HepG2 (cell line): Measurements from ENCODE around the gene WDR7. TPM values are rescaled to one million over a fixed set of nuclear protein-coding genes. Genes with fewer than 3 reads are reported as not detected.

Source experiments
- ATAC-seq: fragments of 200-7000 bp; cut with Tn5 transposase; 3 replicates; pipeline ENCODE4 v1.9.1; 2020; ENCODE audit warnings: mild to moderate bottlenecking, moderate library complexity
- BruUV-seq: library from RNA; stranded (reverse); fragments of 400-500 nt; replicated peaks from 2 replicates; lab custom pipeline; 2021; lab: Mats Ljungman, UMichigan
- CTCF ChIA-PET: fragments of 300-600 bp; formaldehyde crosslinking; extraction: SDS; loops from one replicate; lab custom pipeline; 2021; ENCODE audit warnings: low total read pairs, inconsistent platforms, low intra/inter-chr PET ratio; lab: Yijun Ruan, JAX
- POLR2A ChIA-PET: fragments of 350-600 bp; sonication (Branson Sonifier 250); formaldehyde crosslinking; loops from one replicate; lab custom pipeline; 2020; ENCODE audit warnings: antibody characterized with exemption, inconsistent platforms; lab: Yijun Ruan, JAX
- DNase-seq: peaks from one replicate; pipeline ENCODE4 v3.0.0-alpha.2; 2015; ENCODE audit warnings: low spot score
- FAIRE-seq: peaks from 3 replicates; lab custom pipeline; 2011; peaks lifted over from hg19 to GRCh38; lab: Jason Lieb, UNC
- H2AFZ ChIP-seq: one replicate; pipeline ENCODE4 v1.6.1; 2011; ENCODE audit warnings: low read length, inconsistent platforms
- H3K27ac ChIP-seq: fragments of 300-600 bp; 3 replicates; pipeline ENCODE4 v1.8.0; 2011; ENCODE audit warnings: mixed run types, mild to moderate bottlenecking, mixed read lengths, low read length, inconsistent platforms; ENCODE audit not compliant: insufficient read depth; ENCODE audit errors: extremely low read length
- H3K27me3 ChIP-seq, 2 experiments: fragments of 200-600 bp in 1 of 2; 2 replicates in 1 of 2; 3 replicates in 1 of 2; pipeline versions ENCODE4 v1.6.0 to v1.8.0; 2011; ENCODE audit warnings: low read length in 2 of 2, mild to moderate bottlenecking in 2 of 2, moderate library complexity in 2 of 2, inconsistent platforms in 1 of 2; ENCODE audit not compliant: insufficient read depth in 2 of 2, control insufficient read depth in 1 of 2
- H3K36me3 ChIP-seq, 2 experiments: fragments of 200-600 bp in 1 of 2; replicated peaks in 1 of 2; 2 replicates in 1 of 2; 3 replicates in 1 of 2; pipeline versions ENCODE4 v1.5.1 to v1.8.0; 2011; ENCODE audit warnings: low read length in 2 of 2, inconsistent platforms in 1 of 2; ENCODE audit not compliant: insufficient read depth in 2 of 2, control insufficient read depth in 1 of 2
- H3K4me1 ChIP-seq: 2 replicates; pipeline ENCODE4 v1.5.1; 2012; ENCODE audit warnings: low read length, inconsistent platforms; ENCODE audit not compliant: insufficient read depth
- H3K4me2 ChIP-seq: 2 replicates; pipeline ENCODE4 v1.6.0; 2011; ENCODE audit warnings: low read depth, low read length, inconsistent platforms
- H3K4me3 ChIP-seq, 3 experiments: fragments of 200-600 bp in 1 of 3; sonication (generic), shearing (Covaris generic) in 1 of 3; replicated peaks in 1 of 3; 2 replicates each; pipeline ENCODE4 v1.5.1; 2011 to 2016; ENCODE audit warnings: low read length in 3 of 3, inconsistent platforms in 2 of 3, low read depth in 2 of 3, mild to moderate bottlenecking in 2 of 3, control low read depth in 1 of 3, mixed read lengths in 1 of 3; ENCODE audit not compliant: insufficient read depth in 1 of 3
- H3K79me2 ChIP-seq: one replicate; pipeline ENCODE4 v1.6.1; 2011; ENCODE audit warnings: low read length, inconsistent platforms; ENCODE audit not compliant: insufficient read depth
- H3K9ac ChIP-seq: 2 replicates; pipeline ENCODE4 v1.6.0; 2011; ENCODE audit warnings: mild to moderate bottlenecking, low read depth, low read length, inconsistent platforms; ENCODE audit not compliant: insufficient read depth
- H3K9me3 ChIP-seq: 2 replicates; pipeline ENCODE4 v1.5.1; 2012; ENCODE audit warnings: mild to moderate bottlenecking, low read length
- H4K20me1 ChIP-seq: 2 replicates; pipeline ENCODE4 v1.6.0; 2011; ENCODE audit warnings: inconsistent platforms, mild to moderate bottlenecking, low read length, moderate library complexity; ENCODE audit not compliant: insufficient read depth
- CBX1 ChIP-seq: IDR thresholded peaks from one replicate; pipeline ENCODE4 v1.6.1; 2016; ENCODE audit warnings: antibody characterized with exemption, low read depth
- CREB1 ChIP-seq, 2 experiments: fragments of 450-650 bp in 1 of 2; IDR thresholded peaks; 2 replicates each; pipeline ENCODE4 v1.6.1; 2016 to 2017; ENCODE audit warnings: control low read depth in 1 of 2, mild to moderate bottlenecking in 1 of 2, missing compliant biosample characterization in 1 of 2, missing genetic modification characterization in 1 of 2
- EED ChIP-seq: sonication (generic); formaldehyde crosslinking; IDR thresholded peaks from 2 replicates; pipeline ENCODE4 v1.5.0; 2020; ENCODE audit warnings: mild to moderate bottlenecking, missing genetic modification reagents
- FOXO1 ChIP-seq: sonication (generic); formaldehyde crosslinking; IDR thresholded peaks from 2 replicates; pipeline ENCODE4 v1.4.0; 2020; ENCODE audit warnings: missing genetic modification reagents
- GATA4 ChIP-seq: sonication (generic); IDR thresholded peaks from 2 replicates; pipeline ENCODE4 v1.6.1; 2016; ENCODE audit warnings: antibody characterized with exemption, low read depth, borderline replicate concordance
- KDM2A ChIP-seq: sonication (generic); formaldehyde crosslinking; IDR thresholded peaks from 2 replicates; pipeline ENCODE4 v1.4.0; 2020; ENCODE audit warnings: low read depth, missing genetic modification reagents, borderline replicate concordance
- NBN ChIP-seq: fragments of 450-650 bp; conservative IDR thresholded peaks from 2 replicates; pipeline ENCODE4 v1.6.1; 2017
- NCOA5 ChIP-seq: sonication (generic); formaldehyde crosslinking; IDR thresholded peaks from 2 replicates; pipeline ENCODE4 v1.4.0; 2020; ENCODE audit warnings: missing genetic modification reagents
- NFYC ChIP-seq: IDR thresholded peaks from 2 replicates; pipeline ENCODE4 v1.6.1; 2016; ENCODE audit warnings: missing genetic modification reagents, missing compliant biosample characterization
- SCMH1 ChIP-seq: sonication (generic); formaldehyde crosslinking; IDR thresholded peaks from 2 replicates; pipeline ENCODE4 v1.9.0; 2021; ENCODE audit warnings: missing genetic modification reagents, mild to moderate bottlenecking, borderline replicate concordance
- SKI ChIP-seq: fragments of 450-650 bp; IDR thresholded peaks from one replicate; pipeline ENCODE4 v1.6.1; 2018; ENCODE audit warnings: mild to moderate bottlenecking; ENCODE audit not compliant: partially characterized antibody
- ZBTB1 ChIP-seq: sonication (generic); formaldehyde crosslinking; IDR thresholded peaks from 2 replicates; pipeline ENCODE4 v1.4.0; 2020; ENCODE audit warnings: missing genetic modification reagents, borderline replicate concordance
- ZNF256 ChIP-seq: sonication (generic); formaldehyde crosslinking; conservative IDR thresholded peaks from 2 replicates; pipeline ENCODE4 v1.4.0; 2020; ENCODE audit warnings: missing genetic modification reagents
- WGBS: methylation state at CpG from one replicate; pipeline ENCODE4 v1.1.6; 2017; ENCODE audit warnings: low lambda C conversion rate; 5-methylcytosine and 5-hydroxymethylcytosine counted together
- in situ Hi-C: cut with HindIII; loops from 2 replicates; pipeline ENCODE4 v1.10.0; 2017; ENCODE audit warnings: low pct_unique_long_range_greater_than_20kb; ENCODE audit not compliant: extremely low pct_ligation_motif_present
- intact Hi-C: fragments of 100-400 bp; cut with micrococcal nuclease; formaldehyde crosslinking; loops from one replicate; pipeline ENCODE4 v1.10.0; 2022; ENCODE audit not compliant: unreplicated experiment
- polyA plus RNA-seq, 8 experiments: library from polyadenylated mRNA; depleted of rRNA in 3 of 8; stranded (reverse) in 7 of 8; unstranded in 1 of 8; fragments of >200 nt; fragmentation: Illumina TruSeq in 4 of 8; extraction: Trizol in 4 of 8; gene quantifications; 2 replicates each; pipeline versions ENCODE4 v1.2.1 to v1.2.3, GENCODE V29; 2011 to 2016; ENCODE audit warnings: low read depth in 4 of 8, missing spikeins in 1 of 8, mixed read lengths in 1 of 8; ENCODE audit not compliant: insufficient read depth in 1 of 8
- total RNA-seq, 5 experiments: library from RNA; depleted of rRNA; stranded (reverse); fragments of >200 nt; fragmentation: Illumina TruSeq; extraction: Trizol; gene quantifications; 2 replicates each; pipeline ENCODE4 v1.2.3, GENCODE V29; 2016; ENCODE audit warnings: low read depth in 1 of 5
- TF ChIP-seq, protein P1 (sequence below): IDR thresholded peaks from 2 replicates; pipeline ENCODE4 v1.6.1; 2016; ENCODE audit warnings: low read depth
- TF ChIP-seq, protein P2 (sequence below): sonication (generic); formaldehyde crosslinking; conservative IDR thresholded peaks from 2 replicates; pipeline ENCODE4 v1.4.0; 2020; ENCODE audit warnings: missing genetic modification reagents
- TF ChIP-seq, protein P3 (sequence below): sonication (generic); formaldehyde crosslinking; IDR thresholded peaks from 2 replicates; pipeline ENCODE4 v1.5.1; 2020; ENCODE audit warnings: mild to moderate bottlenecking, missing genetic modification reagents, moderate library complexity
- TF ChIP-seq, protein P4 (sequence below): IDR thresholded peaks from 2 replicates; pipeline ENCODE4 v1.6.1; 2016; ENCODE audit warnings: missing compliant biosample characterization, missing genetic modification reagents, borderline replicate concordance

Gene WDR7
- total and polyA plus RNA-seq, 2 of the 13 experiments (the other 11 are each of a cell fraction or from before 2014, with no cell fraction given): 2.0 to 7.8 TPM

DNA sequence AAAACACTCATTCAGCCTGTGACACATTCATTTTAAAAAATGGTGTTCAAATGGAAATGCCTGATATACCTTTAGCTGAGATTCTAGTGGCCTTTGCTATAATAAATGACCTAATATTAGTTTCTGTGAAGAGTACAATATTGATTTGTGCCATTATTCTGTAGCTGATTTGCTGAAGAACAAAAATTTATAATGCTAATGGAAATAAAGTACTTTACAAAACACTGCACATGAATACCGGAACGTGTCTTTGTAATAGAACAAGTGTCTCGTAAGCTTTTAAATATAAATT, 138.7 kb downstream of the WDR7 start:
- H2AFZ ChIP-seq: no peak overlapping the region
- CTCF ChIA-PET: interaction anchor here (1.2 kb wide), 1 partner anchor 648 kb away, joined by 5 read pairs; no protein-coding TSS in a partner anchor

More for the DNA sequence above, 138.7 kb downstream of the WDR7 start:
- Histone ChIP-seq H4K20me1 (no peaks in the 10 kb centered on the region), H3K4me1 (no peaks in the 10 kb centered on the region), H3K9me3 (no peaks in the 10 kb centered on the region), H3K4me2 (no peak overlapping the region), H3K9ac (no peak overlapping the region), H3K27ac (no peak overlapping the region), H3K4me3 (no peak overlapping the region), H3K27me3 (no peaks in the 10 kb centered on the region), H3K36me3 (no peaks in the 10 kb centered on the region), H3K79me2 (no peaks in the 10 kb centered on the region)
- TF ChIP-seq EED (no peak), CBX1 (no peak), CREB1 (IDR thresholded peaks at IDR 0.05) (no peak), CREB1 (CRISPR knock-in tag; IDR thresholded peaks at IDR 0.05) (no peak), NFYC (CRISPR knock-in tag) (no peak), NCOA5 (no peak), SCMH1 (CRISPR knock-in tag) (no peak), ZBTB1 (no peak), KDM2A (CRISPR knock-in tag) (no peak), NBN (no peak), FOXO1 (no peak), ZNF256 (CRISPR knock-in tag) (no peak), SKI (no peak), GATA4 (no peak)
- TF ChIP-seq, protein P1, sequence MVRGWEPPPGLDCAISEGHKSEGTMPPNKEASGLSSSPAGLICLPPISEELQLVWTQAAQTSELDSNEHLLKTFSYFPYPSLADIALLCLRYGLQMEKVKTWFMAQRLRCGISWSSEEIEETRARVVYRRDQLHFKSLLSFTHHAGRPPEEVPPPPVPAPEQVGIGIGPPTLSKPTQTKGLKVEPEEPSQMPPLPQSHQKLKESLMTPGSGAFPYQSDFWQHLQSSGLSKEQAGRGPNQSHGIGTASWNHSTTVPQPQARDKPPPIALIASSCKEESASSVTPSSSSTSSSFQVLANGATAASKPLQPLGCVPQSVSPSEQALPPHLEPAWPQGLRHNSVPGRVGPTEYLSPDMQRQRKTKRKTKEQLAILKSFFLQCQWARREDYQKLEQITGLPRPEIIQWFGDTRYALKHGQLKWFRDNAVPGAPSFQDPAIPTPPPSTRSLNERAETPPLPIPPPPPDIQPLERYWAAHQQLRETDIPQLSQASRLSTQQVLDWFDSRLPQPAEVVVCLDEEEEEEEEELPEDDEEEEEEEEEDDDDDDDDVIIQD (CRISPR knock-in tag): no peak
- TF ChIP-seq, protein P2, sequence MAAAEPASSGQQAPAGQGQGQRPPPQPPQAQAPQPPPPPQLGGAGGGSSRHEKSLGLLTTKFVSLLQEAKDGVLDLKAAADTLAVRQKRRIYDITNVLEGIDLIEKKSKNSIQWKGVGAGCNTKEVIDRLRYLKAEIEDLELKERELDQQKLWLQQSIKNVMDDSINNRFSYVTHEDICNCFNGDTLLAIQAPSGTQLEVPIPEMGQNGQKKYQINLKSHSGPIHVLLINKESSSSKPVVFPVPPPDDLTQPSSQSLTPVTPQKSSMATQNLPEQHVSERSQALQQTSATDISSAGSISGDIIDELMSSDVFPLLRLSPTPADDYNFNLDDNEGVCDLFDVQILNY: no peak
- TF ChIP-seq, protein P3, sequence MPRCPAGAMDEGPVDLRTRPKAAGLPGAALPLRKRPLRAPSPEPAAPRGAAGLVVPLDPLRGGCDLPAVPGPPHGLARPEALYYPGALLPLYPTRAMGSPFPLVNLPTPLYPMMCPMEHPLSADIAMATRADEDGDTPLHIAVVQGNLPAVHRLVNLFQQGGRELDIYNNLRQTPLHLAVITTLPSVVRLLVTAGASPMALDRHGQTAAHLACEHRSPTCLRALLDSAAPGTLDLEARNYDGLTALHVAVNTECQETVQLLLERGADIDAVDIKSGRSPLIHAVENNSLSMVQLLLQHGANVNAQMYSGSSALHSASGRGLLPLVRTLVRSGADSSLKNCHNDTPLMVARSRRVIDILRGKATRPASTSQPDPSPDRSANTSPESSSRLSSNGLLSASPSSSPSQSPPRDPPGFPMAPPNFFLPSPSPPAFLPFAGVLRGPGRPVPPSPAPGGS: no peak
- TF ChIP-seq, protein P4, sequence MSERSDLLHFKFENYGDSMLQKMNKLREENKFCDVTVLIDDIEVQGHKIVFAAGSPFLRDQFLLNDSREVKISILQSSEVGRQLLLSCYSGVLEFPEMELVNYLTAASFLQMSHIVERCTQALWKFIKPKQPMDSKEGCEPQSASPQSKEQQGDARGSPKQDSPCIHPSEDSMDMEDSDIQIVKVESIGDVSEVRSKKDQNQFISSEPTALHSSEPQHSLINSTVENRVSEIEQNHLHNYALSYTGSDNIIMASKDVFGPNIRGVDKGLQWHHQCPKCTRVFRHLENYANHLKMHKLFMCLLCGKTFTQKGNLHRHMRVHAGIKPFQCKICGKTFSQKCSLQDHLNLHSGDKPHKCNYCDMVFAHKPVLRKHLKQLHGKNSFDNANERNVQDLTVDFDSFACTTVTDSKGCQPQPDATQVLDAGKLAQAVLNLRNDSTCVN (CRISPR knock-in tag): no peak
- POLR2A ChIA-PET: no interaction called here
- 81% methylated on average over 3 of the region's 3 CpGs for WGBS
- in situ Hi-C loops: loop anchor here (25.0 kb wide), 1 partner anchor 772 kb away; no protein-coding TSS in a partner anchor
- intact Hi-C loops: loop anchor here (1.0 to 10.0 kb wide), 2 partner anchors 195 to 648 kb away; no protein-coding TSS in a partner anchor
- no TSS peak for BruUV-seq
- ATAC-seq (no peak), DNase-seq (no peak), FAIRE-seq (no peak)
